Sciatic nerve (tissue), 2 donors: ENCODE results near the gene ROR1. TPM values are rescaled to one million over a fixed set of nuclear protein-coding genes. Genes with fewer than 3 reads are reported as not detected.

Experiments
- ATAC-seq: fragments of 200-7000 bp; cut with Tn5 transposase; one replicate; pipeline ENCODE4 v1.9.1; 2020; ENCODE audit warnings: mild to moderate bottlenecking, moderate library complexity
- DNase-seq: peaks from one replicate; pipeline ENCODE4 v3.0.0-alpha.2; 2020; ENCODE audit warnings: low spot score
- intact Hi-C: fragments of 100-400 bp; cut with DNase I; formaldehyde crosslinking; loops from one replicate; pipeline ENCODE4 v1.14.2; 2022
- total RNA-seq: library from RNA; stranded (reverse); fragmentation: NEBNext Ultra II Directional; extraction: Animal tissue kit (Norgen Biotek cat#: 25700); gene quantifications from one replicate; pipeline ENCODE4 v1.2.1, GENCODE V29; 2021
- donor health status: DM: no; HTN: no; CAD: no.
- donor health status: DM: no; HTN: no; CAD: no.

Gene ROR1
- total RNA-seq, 1 donor from 2014 or later: 16.7 TPM

- intact Hi-C loops: no loop called here
- DNase-seq: no peak
- ATAC-seq: peak; percentile 48
Observed at GRCh38 chr1:63915121-63915520, 141.3 kb downstream of the ROR1 start.

- intact Hi-C loops: no loop called here
- no peak for DNase-seq
Observed at GRCh38 chr1:63916485-63917360, 142.9 kb downstream of the ROR1 start.

GRCh38 chr1:63917571-63918417 lies 144.0 kb downstream of the ROR1 start:
- DNase-seq (no peak), ATAC-seq (peak; percentile 6)
- intact Hi-C loops: no loop called here

More at GRCh38 chr1:63916485-63917360, 142.9 kb downstream of the ROR1 start:
- ATAC-seq: no peak

- no peak for DNase-seq
- intact Hi-C loops: no loop called here
- peak; percentile 64 for ATAC-seq
Observed at GRCh38 chr1:63918418-63918945, 144.7 kb downstream of the ROR1 start.

GRCh38 chr1:63920154-63921117 lies 146.6 kb downstream of the ROR1 start:
- no peak for ATAC-seq
- intact Hi-C loops: no loop called here
- no peak for DNase-seq

- DNase-seq (no peak), ATAC-seq (no peak)
- intact Hi-C loops: no loop called here
Observed at GRCh38 chr1:63921359-63921758, 147.5 kb downstream of the ROR1 start.

GRCh38 chr1:63921802-63922201 lies 148.0 kb downstream of the ROR1 start:
- intact Hi-C loops: no loop called here
- DNase-seq (no peak), ATAC-seq (no peak)

- ATAC-seq (no peak), DNase-seq (no peak)
- intact Hi-C loops: no loop called here
Observed at GRCh38 chr1:63922848-63923247, 149.0 kb downstream of the ROR1 start.

GRCh38 chr1:63923302-63923701 lies 149.5 kb downstream of the ROR1 start:
- intact Hi-C loops: no loop called here
- ATAC-seq (no peak), DNase-seq (no peak)

- ATAC-seq: no peak
- intact Hi-C loops: no loop called here
- DNase-seq: no peak
Observed at GRCh38 chr1:63924600-63924999, 150.8 kb downstream of the ROR1 start.

- intact Hi-C loops: no loop called here
- ATAC-seq (peak; percentile 80), DNase-seq (no peak)
Observed at GRCh38 chr1:63928186-63929105, 154.6 kb downstream of the ROR1 start.

- DNase-seq: no peak
- intact Hi-C loops: no loop called here
- ATAC-seq: peak; percentile 53
Observed at GRCh38 chr1:63929106-63929478, 155.3 kb downstream of the ROR1 start.

- ATAC-seq: no peak
- no peak for DNase-seq
- intact Hi-C loops: no loop called here
Observed at GRCh38 chr1:63931468-63931867, 157.7 kb downstream of the ROR1 start.

- no peak for ATAC-seq
Observed at GRCh38 chr1:63934697-63935096, 160.9 kb downstream of the ROR1 start.

GRCh38 chr1:63935143-63935542 lies 161.3 kb downstream of the ROR1 start:
- DNase-seq (no peak), ATAC-seq (no peak)
- intact Hi-C loops: no loop called here

More at GRCh38 chr1:63934697-63935096, 160.9 kb downstream of the ROR1 start:
- no peak for DNase-seq
- intact Hi-C loops: no loop called here

GRCh38 chr1:63935553-63935952 lies 161.7 kb downstream of the ROR1 start:
- DNase-seq (no peak), ATAC-seq (no peak)
- intact Hi-C loops: no loop called here

GRCh38 chr1:63936276-63936675 lies 162.5 kb downstream of the ROR1 start:
- no peak for DNase-seq
- intact Hi-C loops: no loop called here
- ATAC-seq: no peak

- intact Hi-C loops: no loop called here
- DNase-seq (no peak), ATAC-seq (no peak)
Observed at GRCh38 chr1:63936801-63937200, 163.0 kb downstream of the ROR1 start.
